Measurements from ENCODE around the gene CACNG4.

GRCh38 chr17:67055041-67055443, 90.5 kb downstream of the CACNG4 start:
- TF ChIP-seq EZH2 (IDR thresholded peaks at IDR 0.05), result no peak
- TF ChIP-seq POLR2A (IDR thresholded peaks at IDR 0.05; ENCODE audit: borderline replicate concordance, extremely low read depth, insufficient read depth, insufficient read length), result no peak
- TF ChIP-seq, protein P1, sequence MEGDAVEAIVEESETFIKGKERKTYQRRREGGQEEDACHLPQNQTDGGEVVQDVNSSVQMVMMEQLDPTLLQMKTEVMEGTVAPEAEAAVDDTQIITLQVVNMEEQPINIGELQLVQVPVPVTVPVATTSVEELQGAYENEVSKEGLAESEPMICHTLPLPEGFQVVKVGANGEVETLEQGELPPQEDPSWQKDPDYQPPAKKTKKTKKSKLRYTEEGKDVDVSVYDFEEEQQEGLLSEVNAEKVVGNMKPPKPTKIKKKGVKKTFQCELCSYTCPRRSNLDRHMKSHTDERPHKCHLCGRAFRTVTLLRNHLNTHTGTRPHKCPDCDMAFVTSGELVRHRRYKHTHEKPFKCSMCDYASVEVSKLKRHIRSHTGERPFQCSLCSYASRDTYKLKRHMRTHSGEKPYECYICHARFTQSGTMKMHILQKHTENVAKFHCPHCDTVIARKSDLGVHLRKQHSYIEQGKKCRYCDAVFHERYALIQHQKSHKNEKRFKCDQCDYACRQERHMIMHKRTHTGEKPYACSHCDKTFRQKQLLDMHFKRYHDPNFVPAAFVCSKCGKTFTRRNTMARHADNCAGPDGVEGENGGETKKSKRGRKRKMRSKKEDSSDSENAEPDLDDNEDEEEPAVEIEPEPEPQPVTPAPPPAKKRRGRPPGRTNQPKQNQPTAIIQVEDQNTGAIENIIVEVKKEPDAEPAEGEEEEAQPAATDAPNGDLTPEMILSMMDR (IDR thresholded peaks at IDR 0.05 in 2 of 3, conservative IDR thresholded peaks at IDR 0.05 in 1 of 3; ENCODE audit: borderline replicate concordance in 1 of 3, insufficient read depth in 1 of 3, low read depth in 2 of 3, low read length in 2 of 3), result no peak
- no peak for TF ChIP-seq RAD21 (IDR thresholded peaks at IDR 0.05; ENCODE audit: low read depth)
- TF ChIP-seq SRF (IDR thresholded peaks at IDR 0.05; ENCODE audit: low read depth), result no peak
- TF ChIP-seq YY1 (IDR thresholded peaks at IDR 0.05; ENCODE audit: extremely low read depth, insufficient replicate concordance, low read depth, low read length), result no peak
- TF ChIP-seq, protein P2, sequence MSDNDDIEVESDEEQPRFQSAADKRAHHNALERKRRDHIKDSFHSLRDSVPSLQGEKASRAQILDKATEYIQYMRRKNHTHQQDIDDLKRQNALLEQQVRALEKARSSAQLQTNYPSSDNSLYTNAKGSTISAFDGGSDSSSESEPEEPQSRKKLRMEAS (IDR thresholded peaks at IDR 0.05), result no peak
- TF ChIP-seq ZBTB33 (IDR thresholded peaks at IDR 0.05; ENCODE audit: extremely low read depth, insufficient replicate concordance, low read length), result no peak

Measured in HCT116 (cell line).